HL-60 (cell line): ENCODE data around the gene CR2.
"Not testable (repeated sequence)": the region's sequence is repeated elsewhere in the genome, so short reads cannot be mapped to it uniquely, and the experiment has no call there.

Experiments used
- DNase-seq, 2 experiments: peaks; one replicate each; pipeline ENCODE4 v3.0.0-alpha.2; 2010 to 2020; ENCODE audit warnings: low read depth in 1 of 2, low spot score in 1 of 2
- H3K27ac ChIP-seq: fragments of 250-450 bp; sonication (Bioruptor Pico); replicated peaks from 2 replicates; pipeline ENCODE4 v1.5.1; 2020; ENCODE audit warnings: mild to moderate bottlenecking, moderate library complexity
- H3K27me3 ChIP-seq: fragments of 250-450 bp; sonication (Bioruptor Pico); 2 replicates; pipeline ENCODE4 v1.5.1; 2021; ENCODE audit warnings: mild to moderate bottlenecking, moderate library complexity; ENCODE audit not compliant: insufficient read depth, poor library complexity, severe bottlenecking
- H3K4me3 ChIP-seq: replicated peaks from 2 replicates; pipeline ENCODE4 v1.5.1; 2011; ENCODE audit warnings: mild to moderate bottlenecking, control low read depth, low read length; ENCODE audit not compliant: insufficient read depth
- GABPA ChIP-seq: IDR thresholded peaks from 2 replicates; pipeline ENCODE4 v1.6.1; 2012; ENCODE audit warnings: low read depth
- POLR2AphosphoS5 ChIP-seq: IDR thresholded peaks from 2 replicates; pipeline ENCODE4 v1.6.1; 2012; ENCODE audit warnings: low read depth
- SPI1 ChIP-seq: IDR thresholded peaks from 2 replicates; pipeline ENCODE4 v1.6.1; 2012; ENCODE audit warnings: low read depth, mild to moderate bottlenecking, borderline replicate concordance
- TF ChIP-seq, protein P1 (sequence below): IDR thresholded peaks from 2 replicates; pipeline ENCODE4 v1.6.1; 2012; ENCODE audit warnings: low read depth; ENCODE audit not compliant: insufficient replicate concordance
- TF ChIP-seq, protein P2 (sequence below): IDR thresholded peaks from one replicate; pipeline ENCODE4 v1.5.1; 2011; ENCODE audit warnings: low read length, control low read depth, inconsistent platforms; ENCODE audit not compliant: insufficient read depth

Gene CR2

DNA sequence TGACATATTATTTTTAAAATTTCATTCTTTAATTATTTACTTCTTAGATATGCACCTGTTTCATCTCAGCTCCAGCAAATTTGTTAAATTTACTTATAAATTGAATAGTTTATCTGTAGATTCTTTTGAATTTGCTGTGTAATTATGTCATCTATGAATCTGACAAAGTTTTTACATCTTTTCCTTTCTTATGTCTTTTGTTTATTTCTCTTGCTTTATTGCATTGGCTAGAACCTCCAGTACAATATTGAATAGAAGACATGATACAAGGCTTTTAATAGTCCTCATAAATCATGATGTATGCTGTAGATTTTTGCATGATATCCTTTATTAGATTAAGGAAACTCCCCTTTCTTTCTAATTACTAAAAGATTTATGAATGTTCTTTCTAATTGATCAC lies 62.6 kb downstream of the CR2 start:
- Histone ChIP-seq H3K27me3 (no peaks in the 10 kb centered on the region), H3K4me3 (no peak overlapping the region), H3K27ac (no peak overlapping the region)
- no peak for DNase-seq
- TF ChIP-seq, protein P1, sequence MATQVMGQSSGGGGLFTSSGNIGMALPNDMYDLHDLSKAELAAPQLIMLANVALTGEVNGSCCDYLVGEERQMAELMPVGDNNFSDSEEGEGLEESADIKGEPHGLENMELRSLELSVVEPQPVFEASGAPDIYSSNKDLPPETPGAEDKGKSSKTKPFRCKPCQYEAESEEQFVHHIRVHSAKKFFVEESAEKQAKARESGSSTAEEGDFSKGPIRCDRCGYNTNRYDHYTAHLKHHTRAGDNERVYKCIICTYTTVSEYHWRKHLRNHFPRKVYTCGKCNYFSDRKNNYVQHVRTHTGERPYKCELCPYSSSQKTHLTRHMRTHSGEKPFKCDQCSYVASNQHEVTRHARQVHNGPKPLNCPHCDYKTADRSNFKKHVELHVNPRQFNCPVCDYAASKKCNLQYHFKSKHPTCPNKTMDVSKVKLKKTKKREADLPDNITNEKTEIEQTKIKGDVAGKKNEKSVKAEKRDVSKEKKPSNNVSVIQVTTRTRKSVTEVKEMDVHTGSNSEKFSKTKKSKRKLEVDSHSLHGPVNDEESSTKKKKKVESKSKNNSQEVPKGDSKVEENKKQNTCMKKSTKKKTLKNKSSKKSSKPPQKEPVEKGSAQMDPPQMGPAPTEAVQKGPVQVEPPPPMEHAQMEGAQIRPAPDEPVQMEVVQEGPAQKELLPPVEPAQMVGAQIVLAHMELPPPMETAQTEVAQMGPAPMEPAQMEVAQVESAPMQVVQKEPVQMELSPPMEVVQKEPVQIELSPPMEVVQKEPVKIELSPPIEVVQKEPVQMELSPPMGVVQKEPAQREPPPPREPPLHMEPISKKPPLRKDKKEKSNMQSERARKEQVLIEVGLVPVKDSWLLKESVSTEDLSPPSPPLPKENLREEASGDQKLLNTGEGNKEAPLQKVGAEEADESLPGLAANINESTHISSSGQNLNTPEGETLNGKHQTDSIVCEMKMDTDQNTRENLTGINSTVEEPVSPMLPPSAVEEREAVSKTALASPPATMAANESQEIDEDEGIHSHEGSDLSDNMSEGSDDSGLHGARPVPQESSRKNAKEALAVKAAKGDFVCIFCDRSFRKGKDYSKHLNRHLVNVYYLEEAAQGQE, result no peak
- TF ChIP-seq SPI1 (no peak), POLR2AphosphoS5 (no peak), GABPA (no peak)
- TF ChIP-seq, protein P2, sequence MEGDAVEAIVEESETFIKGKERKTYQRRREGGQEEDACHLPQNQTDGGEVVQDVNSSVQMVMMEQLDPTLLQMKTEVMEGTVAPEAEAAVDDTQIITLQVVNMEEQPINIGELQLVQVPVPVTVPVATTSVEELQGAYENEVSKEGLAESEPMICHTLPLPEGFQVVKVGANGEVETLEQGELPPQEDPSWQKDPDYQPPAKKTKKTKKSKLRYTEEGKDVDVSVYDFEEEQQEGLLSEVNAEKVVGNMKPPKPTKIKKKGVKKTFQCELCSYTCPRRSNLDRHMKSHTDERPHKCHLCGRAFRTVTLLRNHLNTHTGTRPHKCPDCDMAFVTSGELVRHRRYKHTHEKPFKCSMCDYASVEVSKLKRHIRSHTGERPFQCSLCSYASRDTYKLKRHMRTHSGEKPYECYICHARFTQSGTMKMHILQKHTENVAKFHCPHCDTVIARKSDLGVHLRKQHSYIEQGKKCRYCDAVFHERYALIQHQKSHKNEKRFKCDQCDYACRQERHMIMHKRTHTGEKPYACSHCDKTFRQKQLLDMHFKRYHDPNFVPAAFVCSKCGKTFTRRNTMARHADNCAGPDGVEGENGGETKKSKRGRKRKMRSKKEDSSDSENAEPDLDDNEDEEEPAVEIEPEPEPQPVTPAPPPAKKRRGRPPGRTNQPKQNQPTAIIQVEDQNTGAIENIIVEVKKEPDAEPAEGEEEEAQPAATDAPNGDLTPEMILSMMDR, result no peak

DNA sequence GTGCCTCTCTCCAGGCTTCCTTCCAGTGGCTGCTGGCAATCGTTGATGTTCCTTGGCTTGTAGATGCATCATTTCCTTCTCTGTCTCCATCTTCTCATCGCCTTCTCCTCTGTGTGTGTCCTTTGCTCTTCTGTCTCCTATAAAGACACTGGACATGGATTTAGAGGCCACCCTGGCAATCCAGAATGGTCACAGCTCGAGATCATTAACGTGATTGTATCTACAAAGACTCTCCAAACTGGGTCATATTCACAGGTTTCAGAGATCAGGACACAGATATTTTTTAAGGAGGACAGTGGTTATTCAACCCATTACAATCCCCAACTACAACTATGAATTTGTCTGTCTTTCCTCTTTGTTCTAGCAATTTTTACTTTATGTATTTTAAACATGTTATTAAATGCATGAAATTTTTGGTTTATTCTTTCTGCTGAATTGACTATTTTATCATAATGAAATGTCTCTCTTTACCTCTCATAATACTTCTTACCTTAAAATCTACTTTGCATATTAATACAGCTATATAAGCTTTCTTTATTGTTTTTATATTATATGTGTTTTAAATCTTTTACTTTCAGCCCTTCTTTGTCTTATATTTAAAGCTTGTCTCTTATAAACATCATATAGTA lies 64.6 kb downstream of the CR2 start:
- Histone ChIP-seq H3K4me3 (no peak overlapping the region), H3K27me3 (no peaks in the 10 kb centered on the region), H3K27ac (no peak overlapping the region)
- TF ChIP-seq, protein P1, result no peak
- TF ChIP-seq SPI1 (no peak), GABPA (no peak), POLR2AphosphoS5 (no peak)
- TF ChIP-seq, protein P2, result no peak
- no peak for DNase-seq

DNA sequence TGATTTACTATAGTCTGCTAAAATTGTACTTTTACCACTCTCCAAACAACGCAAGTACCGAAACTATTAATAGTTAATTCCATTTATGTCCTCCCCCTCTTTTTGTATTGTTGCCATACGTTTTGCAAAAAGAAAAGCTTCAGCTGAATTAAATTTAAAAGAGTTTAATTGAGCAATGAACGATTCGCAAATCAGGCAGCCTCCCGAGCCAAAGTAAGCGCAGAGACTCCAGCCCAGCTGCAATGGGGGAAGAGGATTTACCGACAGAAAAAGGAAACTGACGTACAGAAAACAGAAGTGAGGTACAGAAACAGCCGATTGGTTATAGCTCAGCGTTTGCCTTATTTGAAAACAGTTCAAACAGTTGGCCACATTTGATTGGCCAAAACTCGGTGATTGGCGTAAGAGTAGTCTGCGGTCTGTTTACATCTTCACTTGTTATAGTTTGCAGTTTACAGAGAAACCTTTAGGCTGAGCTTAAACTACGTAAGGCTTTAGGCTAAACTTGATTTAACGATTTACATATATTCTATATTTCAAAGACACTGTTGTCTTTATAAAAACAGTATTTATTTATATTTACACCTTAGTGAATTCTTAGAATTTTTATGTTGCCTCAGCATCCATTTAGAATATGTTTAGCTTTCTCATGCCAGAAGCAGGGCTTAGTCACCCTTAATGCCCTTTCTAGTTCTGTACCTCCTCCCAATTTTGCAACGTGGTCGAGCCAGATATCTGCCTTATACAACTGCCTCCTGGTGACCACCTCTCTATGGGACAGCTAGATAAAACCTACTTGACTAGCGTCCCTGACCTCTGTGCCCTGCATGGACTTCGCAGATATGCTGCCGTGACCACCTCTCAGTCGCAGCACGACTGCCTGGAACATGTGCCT lies 65.6 kb downstream of the CR2 start:
- no peak for DNase-seq
- H3K4me3 ChIP-seq, result no peak overlapping the region
- TF ChIP-seq GABPA (no peak), POLR2AphosphoS5 (no peak), SPI1 (no peak)
- TF ChIP-seq, protein P2, result no peak
- TF ChIP-seq, protein P1, result no peak

DNA sequence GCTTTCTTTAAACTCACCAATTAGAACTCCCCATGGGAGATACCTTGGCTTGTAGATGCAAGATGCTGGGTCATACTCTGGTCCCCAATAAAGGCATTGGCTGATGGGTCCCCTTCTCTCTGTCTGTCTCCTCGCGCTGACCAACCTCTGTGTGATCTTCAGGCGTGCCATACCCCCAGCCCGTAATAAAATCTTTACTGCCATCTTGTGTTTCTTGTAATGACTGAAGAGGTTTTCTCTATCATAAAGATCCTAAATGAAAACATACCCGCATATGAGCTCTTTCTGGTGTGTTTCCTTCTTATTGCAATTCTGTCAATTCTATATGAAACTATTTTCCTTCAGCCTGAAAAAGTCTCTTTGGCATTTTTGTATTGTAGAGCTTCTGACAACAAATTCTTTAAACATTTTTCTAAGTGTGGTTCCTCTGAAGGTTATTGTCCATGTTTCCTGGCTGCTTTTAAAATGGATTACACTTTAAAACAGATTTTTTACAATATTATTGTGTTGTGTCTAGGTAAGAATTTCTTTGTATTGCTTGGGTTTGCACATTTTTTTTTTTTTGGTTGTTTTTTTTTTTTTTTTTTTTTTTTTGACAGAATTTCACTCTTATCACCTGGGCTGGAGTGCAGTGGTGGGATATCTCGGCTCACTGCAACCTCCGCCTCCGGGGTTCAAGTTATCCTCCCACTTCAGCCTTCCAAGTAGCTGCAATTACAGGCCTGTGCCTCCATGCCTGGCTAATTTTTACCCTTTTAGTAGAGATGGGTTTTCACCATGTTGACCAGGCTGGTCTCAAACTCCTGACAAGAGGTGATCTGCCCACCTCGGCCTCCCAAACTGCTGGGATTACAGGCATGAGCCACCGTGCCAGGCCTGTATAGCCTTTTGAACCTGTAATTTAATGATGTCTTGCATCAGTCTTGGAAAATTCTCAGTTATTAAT lies 66.5 kb downstream of the CR2 start:
- not testable (repeated sequence) for H3K27ac ChIP-seq, H3K27me3 ChIP-seq, H3K4me3 ChIP-seq, DNase-seq

More for the DNA sequence above, 65.6 kb downstream of the CR2 start:
- H3K27ac ChIP-seq, result no peak overlapping the region
- H3K27me3 ChIP-seq, result no peaks in the 10 kb centered on the region

DNA sequence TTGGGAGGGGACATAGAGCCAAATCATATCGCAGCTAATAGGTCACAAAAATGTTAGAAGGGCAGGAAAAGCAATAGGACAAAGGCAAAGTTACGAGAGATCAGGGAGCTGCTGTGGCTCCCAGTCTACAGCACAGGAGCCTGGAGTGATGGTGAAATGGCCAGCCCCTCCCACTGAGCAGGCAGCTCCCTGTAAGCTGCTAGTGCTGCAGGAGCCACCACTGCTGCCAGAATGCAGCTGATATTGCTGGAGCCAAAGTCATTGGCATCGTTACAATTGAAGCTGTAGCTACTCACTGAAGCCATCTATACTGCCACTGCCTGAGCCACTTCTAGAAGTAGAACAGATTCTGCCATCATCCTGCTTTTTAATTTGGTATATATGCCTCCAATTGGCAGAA lies 71.1 kb downstream of the CR2 start:
- not testable (repeated sequence) for H3K27ac ChIP-seq, H3K4me3 ChIP-seq, DNase-seq, H3K27me3 ChIP-seq
